Calu3 (cell line): ENCODE results near the gene ABCA2. TPM values are rescaled to one million over a fixed set of nuclear protein-coding genes. Genes with fewer than 3 reads are reported as not detected.

Experiments used
- BruUV-seq: library from RNA; stranded (reverse); fragments of 400-500 nt; replicated peaks from 2 replicates; lab custom pipeline; 2021; lab: Mats Ljungman, UMichigan
- CTCF ChIA-PET: fragments of 300-600 bp; sonication (Branson Sonifier 250); formaldehyde crosslinking; loops from one replicate; lab custom pipeline; 2022; ENCODE audit warnings: antibody characterized with exemption; lab: Charles Lee
- DNase-seq: peaks from one replicate; pipeline ENCODE4 v3.0.0; 2022
- H3K27ac Mint-ChIP-seq: one replicate; pipeline ENCODE4 v1.8.0; 2022; ENCODE audit warnings: mixed read lengths; ENCODE audit not compliant: unreplicated experiment
- H3K27me3 Mint-ChIP-seq: one replicate; pipeline ENCODE4 v1.8.0; 2022; ENCODE audit warnings: mixed read lengths; ENCODE audit not compliant: unreplicated experiment
- H3K36me3 Mint-ChIP-seq: one replicate; pipeline ENCODE4 v1.8.0; 2022; ENCODE audit warnings: mild to moderate bottlenecking, moderate library complexity, mixed read lengths; ENCODE audit not compliant: insufficient read depth, unreplicated experiment
- H3K4me1 Mint-ChIP-seq: one replicate; pipeline ENCODE4 v1.8.0; 2022; ENCODE audit warnings: mild to moderate bottlenecking, low read depth, mixed read lengths; ENCODE audit not compliant: unreplicated experiment
- H3K4me3 Mint-ChIP-seq: one replicate; pipeline ENCODE4 v1.8.0; 2022; ENCODE audit warnings: mild to moderate bottlenecking, low read depth, moderate library complexity, mixed read lengths; ENCODE audit not compliant: unreplicated experiment
- H3K9me3 Mint-ChIP-seq: one replicate; pipeline ENCODE4 v1.8.0; 2022; ENCODE audit warnings: low read depth, mixed read lengths; ENCODE audit not compliant: unreplicated experiment
- intact Hi-C: fragments of 100-400 bp; cut with micrococcal nuclease; formaldehyde crosslinking; loops from one replicate; pipeline ENCODE4 v1.10.0; 2022; ENCODE audit not compliant: unreplicated experiment
- total RNA-seq: library from RNA; stranded (reverse); gene quantifications from 2 replicates; pipeline ENCODE4 v1.2.3, GENCODE V29; 2022
- TF ChIP-seq, protein P1 (sequence below): fragments of 200-600 bp; IDR thresholded peaks from one replicate; pipeline ENCODE4 v1.8.0; 2022; ENCODE audit warnings: antibody characterized with exemption; ENCODE audit not compliant: unreplicated experiment

The ABCA2 gene
- total RNA-seq, 1 experiment from 2014 or later, result 47.6 TPM

GRCh38 chr9:137051145-137051724 lies 23.2 kb upstream of the ABCA2 start:
- intact Hi-C loops, result no loop called here
- BruUV-seq, result no TSS peak
- no peaks in the 10 kb centered on the region for H3K9me3 Mint-ChIP-seq
- H3K36me3 Mint-ChIP-seq, result peaks cover 12% of the 10 kb centered on the region
- TF ChIP-seq, protein P1, sequence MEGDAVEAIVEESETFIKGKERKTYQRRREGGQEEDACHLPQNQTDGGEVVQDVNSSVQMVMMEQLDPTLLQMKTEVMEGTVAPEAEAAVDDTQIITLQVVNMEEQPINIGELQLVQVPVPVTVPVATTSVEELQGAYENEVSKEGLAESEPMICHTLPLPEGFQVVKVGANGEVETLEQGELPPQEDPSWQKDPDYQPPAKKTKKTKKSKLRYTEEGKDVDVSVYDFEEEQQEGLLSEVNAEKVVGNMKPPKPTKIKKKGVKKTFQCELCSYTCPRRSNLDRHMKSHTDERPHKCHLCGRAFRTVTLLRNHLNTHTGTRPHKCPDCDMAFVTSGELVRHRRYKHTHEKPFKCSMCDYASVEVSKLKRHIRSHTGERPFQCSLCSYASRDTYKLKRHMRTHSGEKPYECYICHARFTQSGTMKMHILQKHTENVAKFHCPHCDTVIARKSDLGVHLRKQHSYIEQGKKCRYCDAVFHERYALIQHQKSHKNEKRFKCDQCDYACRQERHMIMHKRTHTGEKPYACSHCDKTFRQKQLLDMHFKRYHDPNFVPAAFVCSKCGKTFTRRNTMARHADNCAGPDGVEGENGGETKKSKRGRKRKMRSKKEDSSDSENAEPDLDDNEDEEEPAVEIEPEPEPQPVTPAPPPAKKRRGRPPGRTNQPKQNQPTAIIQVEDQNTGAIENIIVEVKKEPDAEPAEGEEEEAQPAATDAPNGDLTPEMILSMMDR, result no peak
- no peaks in the 10 kb centered on the region for H3K27me3 Mint-ChIP-seq
- no peak overlapping the region for H3K4me3 Mint-ChIP-seq
- no peak overlapping the region for H3K27ac Mint-ChIP-seq
- DNase-seq, result no peak
- H3K4me1 Mint-ChIP-seq, result peaks cover 8% of the 10 kb centered on the region
- CTCF ChIA-PET, result no interaction called here

DNA sequence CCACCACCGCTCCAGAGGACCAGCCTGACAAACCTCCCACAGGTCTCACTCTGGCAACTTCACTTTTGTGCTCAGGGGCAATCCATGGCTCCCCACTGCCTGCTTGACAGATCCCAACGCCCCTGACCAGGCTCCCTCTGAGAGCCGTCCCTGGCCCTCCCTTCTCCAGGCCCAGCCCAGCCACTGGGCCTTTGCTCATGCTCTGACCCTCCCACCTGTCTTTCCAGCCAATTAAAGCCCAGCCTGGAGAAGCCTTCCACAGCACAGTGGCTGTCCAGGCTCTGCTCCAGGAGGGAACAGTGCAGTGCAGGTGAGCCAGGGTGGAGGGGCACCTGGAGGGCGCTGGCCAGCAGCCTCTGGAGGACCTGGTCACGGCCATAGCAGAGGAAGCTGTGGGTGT lies 22.5 kb upstream of the ABCA2 start:
- Mint-ChIP-seq H3K27ac (no peak overlapping the region), H3K4me1 (peaks cover 8% of the 10 kb centered on the region), H3K27me3 (no peaks in the 10 kb centered on the region), H3K36me3 (peaks cover 14% of the 10 kb centered on the region), H3K9me3 (no peaks in the 10 kb centered on the region), H3K4me3 (no peak overlapping the region)
- BruUV-seq, result no TSS peak
- intact Hi-C loops, result no loop called here
- TF ChIP-seq, protein P1, result no peak
- no peak for DNase-seq
- CTCF ChIA-PET, result no interaction called here

- H3K36me3 Mint-ChIP-seq, result peaks cover 20% of the 10 kb centered on the region
- DNase-seq, result no peak
- peaks cover 7% of the 10 kb centered on the region for H3K4me1 Mint-ChIP-seq
- no peaks in the 10 kb centered on the region for H3K9me3 Mint-ChIP-seq
- H3K27me3 Mint-ChIP-seq, result no peaks in the 10 kb centered on the region
- CTCF ChIA-PET, result no interaction called here
- no peak overlapping the region for H3K27ac Mint-ChIP-seq
- no peak overlapping the region for H3K4me3 Mint-ChIP-seq
- no TSS peak for BruUV-seq
- TF ChIP-seq, protein P1, result no peak
- intact Hi-C loops, result no loop called here
Observed at GRCh38 chr9:137049544-137050449, 21.8 kb upstream of the ABCA2 start.

DNA sequence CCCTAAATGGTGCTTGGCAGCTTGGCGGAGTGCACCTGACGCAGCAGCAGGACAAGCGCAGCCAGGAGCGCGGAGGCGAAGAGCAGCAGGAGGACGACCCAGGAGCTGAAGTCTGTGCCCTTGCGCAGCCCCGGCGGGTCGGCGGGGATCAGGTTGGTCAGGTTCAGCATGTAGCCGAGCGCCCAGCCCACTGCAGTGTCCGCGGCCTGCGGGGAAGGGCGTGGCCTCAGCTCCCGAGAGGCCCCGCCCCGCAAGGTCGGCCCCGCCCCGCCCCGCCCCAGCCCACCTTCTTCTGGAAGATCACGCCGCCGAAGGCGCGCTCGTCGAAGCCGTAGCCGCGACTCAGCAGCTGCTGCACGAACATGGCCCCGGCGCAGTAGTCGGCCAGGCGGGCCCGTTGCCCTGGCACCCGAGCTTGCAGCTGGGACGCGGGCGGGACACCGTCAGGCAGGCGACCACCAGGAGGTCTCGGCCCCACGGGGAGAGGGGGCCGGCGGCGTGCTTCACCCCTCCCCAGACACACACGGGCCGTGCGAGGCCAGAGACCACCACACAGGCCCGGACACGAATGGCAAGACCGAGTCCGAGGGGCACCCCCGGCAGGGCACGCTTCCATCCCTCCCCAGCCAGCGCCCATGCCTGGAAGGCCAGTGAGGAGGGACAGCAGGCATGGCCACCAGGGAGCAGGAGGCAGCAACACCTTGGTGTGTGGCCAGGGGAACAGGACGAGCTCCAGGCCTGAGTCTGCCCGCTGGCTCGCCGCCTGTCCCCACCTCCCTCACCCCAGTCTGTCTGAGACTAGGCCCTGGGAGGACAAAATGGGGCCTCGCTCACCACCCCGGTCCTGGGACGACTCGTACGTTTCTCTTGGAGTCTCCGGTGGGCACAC lies 20.9 kb upstream of the ABCA2 start:
- peaks cover 18% of the 10 kb centered on the region for H3K36me3 Mint-ChIP-seq
- BruUV-seq, result no TSS peak
- H3K4me3 Mint-ChIP-seq, result no peak overlapping the region
- no peak overlapping the region for H3K27ac Mint-ChIP-seq
- DNase-seq, result no peak
- intact Hi-C loops, result no loop called here
- CTCF ChIA-PET, result no interaction called here
- no peaks in the 10 kb centered on the region for H3K4me1 Mint-ChIP-seq
- TF ChIP-seq, protein P1, result no peak
- H3K27me3 Mint-ChIP-seq, result no peaks in the 10 kb centered on the region
- H3K9me3 Mint-ChIP-seq, result no peaks in the 10 kb centered on the region
